HG02981 (cell line): ENCODE measurements around the gene CMAS.
A peak's percentile ranks its signal among the peaks of the same experiment; 100 is the strongest.
"Not testable (repeated sequence)": the region's sequence is repeated elsewhere in the genome, so short reads cannot be mapped to it uniquely, and the experiment has no call there.

Experiments used
- ATAC-seq: cut with Tn5 transposase; IDR thresholded peaks from one replicate; pipeline ENCODE4 v1.9.1; 2021; ENCODE audit warnings: mild to moderate bottlenecking, moderate library complexity; ENCODE audit not compliant: unreplicated experiment

The CMAS gene

GRCh38 chr12:22046968-22047390 lies 961 bp downstream of the CMAS start:
- ATAC-seq, result no peak

GRCh38 chr12:22047494-22047893 lies 1.5 kb downstream of the CMAS start:
- no peak for ATAC-seq

- ATAC-seq, result no peak
Observed at GRCh38 chr12:22048351-22049041, 2.5 kb downstream of the CMAS start.

DNA sequence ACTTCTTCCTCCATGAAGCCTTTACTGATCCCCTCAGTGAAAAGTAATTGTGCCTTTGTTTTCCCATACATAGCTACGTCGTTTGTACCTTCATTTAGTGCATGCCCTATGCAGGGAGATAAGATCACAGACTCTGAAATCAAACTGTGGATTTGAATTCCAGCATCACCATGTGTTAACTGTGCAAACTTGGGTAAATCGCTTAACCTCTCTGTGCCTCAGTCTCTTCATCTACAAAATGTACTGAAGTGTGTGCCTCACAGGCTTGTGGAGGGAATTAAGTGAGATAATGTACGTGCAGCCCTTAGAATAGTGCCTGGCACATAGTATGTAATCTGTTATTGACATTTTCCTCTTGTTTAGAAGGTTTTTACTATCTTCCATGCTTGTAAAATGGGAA lies 4.1 kb downstream of the CMAS start:
- no peak for ATAC-seq

DNA sequence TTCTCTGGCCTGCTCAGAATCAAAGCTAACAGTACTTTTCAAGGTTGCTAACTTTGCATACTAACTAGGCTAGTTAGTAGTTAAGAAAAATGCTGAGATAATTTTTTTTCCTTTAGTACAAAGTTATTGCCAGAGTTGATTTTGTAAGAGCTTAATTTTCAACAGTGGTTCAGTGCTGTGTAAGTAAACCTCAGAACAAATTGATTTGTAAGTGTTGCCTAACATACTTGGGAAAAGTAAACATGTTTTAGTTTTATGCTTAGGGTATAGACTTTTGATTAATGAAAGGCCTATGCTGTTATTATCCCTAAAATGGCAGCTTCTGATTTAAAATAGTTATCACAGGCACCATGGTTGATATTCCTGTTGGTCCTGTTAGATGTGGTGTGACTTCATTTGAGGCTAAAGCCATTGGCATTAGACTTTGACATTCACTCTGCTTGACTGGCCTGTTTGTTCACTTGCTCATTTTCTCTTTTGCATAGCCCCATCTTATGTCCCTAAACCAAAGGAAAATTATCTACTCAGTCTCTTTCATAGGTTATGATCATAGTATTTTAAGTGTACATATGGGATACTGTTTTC lies 5.2 kb downstream of the CMAS start:
- ATAC-seq, result no peak

DNA sequence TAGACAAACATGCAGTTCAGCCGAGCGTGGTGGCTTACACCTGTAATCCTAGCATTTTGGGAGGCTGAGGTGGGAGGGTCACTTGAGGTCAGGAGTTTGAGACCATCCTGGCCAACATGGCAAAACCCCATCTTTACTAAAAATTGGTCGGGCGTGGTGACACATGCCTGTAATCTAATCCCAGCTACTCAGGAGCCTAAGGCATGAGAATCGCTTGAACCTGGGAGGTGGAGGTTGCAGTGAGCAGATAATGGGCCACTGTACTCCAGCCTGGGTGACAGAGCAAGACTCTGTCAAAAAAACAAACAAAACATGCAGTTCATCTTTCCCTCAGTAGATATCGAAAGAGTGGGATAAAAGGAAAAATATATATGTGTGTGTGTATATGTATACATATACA lies 7.0 kb downstream of the CMAS start:
- ATAC-seq, result not testable (repeated sequence)

GRCh38 chr12:22054155-22054554 lies 8.1 kb downstream of the CMAS start:
- no peak for ATAC-seq

GRCh38 chr12:22056607-22057006 lies 10.6 kb downstream of the CMAS start:
- no peak for ATAC-seq

- ATAC-seq, result no peak
Observed at GRCh38 chr12:22059976-22060647, 14.1 kb downstream of the CMAS start.

GRCh38 chr12:22064968-22065367 lies 18.9 kb downstream of the CMAS start:
- ATAC-seq, result no peak

DNA sequence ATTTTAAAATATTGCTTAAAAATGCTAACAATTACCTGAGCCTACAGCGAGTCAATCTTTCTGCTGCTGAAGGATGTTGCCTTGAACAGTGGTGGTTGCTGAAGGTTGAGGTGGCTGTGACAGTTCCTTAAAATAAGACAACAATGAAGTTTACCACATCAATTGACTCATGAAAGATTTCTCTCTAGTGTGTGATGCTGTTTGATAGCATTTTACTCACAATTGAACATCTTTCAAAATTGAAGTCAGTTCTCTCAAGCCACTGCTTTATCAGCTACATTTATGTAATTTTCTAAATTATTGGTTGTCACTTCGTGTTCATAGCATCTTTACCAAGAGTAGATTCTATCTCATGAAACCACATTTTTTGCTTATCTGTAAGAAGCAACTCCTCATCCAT lies 20.3 kb downstream of the CMAS start:
- no peak for ATAC-seq

- no peak for ATAC-seq
Observed at GRCh38 chr12:22069851-22070250, 23.8 kb downstream of the CMAS start.

DNA sequence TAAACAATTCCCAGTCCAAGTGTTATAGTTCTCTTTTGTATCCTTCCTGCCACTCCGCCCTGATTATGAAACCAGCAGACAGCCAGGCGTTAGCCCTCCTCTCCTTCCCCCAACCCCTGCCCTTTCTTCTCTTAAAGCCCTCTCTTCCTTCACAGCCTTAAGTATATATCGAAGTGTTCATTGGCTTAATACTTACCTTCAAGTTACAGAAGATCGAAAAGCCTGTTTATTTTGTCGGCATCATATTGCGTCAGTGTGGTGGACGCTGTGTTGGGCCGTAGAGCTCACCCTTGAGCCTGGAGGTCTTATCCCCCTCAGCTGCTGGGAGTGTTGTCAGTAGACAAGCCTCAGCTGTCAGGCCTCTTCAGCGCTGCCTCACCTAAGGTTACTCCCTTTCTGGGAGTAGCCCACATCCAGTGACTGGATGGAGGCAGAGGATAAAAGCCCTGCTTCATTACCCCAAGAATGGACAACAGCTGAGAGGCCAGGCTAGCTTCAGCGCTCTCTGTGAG lies 36.2 kb downstream of the CMAS start:
- no peak for ATAC-seq

GRCh38 chr12:22083167-22083566 lies 37.1 kb downstream of the CMAS start:
- ATAC-seq, result no peak

- no peak for ATAC-seq
Observed at GRCh38 chr12:22084852-22085251, 38.8 kb downstream of the CMAS start.

DNA sequence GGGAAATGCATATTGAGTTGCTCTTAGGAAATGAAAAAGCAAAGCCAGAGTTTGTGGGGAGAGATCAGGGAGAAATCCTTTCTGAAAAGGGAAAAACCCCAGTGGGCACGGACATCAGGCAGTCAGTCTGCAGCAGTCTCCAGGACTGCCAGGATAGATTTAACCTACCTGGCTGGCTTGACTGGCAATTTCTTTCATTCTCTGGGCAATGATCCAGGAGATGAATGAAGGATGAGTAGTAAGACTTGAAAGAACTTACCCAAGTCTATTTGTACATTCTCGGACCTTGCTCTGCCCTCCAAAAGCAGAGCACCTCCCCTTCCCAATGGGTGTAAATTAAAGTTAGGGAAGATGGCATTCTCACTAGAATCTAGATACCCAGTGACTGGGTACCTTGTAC lies 42.9 kb downstream of the CMAS start:
- ATAC-seq, result no peak

DNA sequence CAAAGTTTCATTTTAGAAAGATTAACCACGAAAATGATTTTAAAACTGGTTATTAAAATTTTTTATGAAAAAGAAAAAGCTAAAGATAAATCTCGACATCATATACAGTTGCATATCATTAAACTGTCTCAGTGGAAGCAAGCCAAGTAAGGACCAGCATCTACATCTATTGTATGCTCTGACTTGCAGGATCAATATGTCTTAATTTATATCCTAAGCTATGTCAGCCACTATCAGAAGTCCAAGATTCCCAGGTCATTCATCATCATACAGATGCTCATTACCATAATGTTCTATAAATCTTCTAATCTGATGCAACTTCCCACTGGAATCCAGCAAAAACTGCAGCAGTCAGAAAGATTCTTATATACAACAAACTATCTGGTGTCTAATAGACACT lies 43.5 kb downstream of the CMAS start:
- no peak for ATAC-seq

DNA sequence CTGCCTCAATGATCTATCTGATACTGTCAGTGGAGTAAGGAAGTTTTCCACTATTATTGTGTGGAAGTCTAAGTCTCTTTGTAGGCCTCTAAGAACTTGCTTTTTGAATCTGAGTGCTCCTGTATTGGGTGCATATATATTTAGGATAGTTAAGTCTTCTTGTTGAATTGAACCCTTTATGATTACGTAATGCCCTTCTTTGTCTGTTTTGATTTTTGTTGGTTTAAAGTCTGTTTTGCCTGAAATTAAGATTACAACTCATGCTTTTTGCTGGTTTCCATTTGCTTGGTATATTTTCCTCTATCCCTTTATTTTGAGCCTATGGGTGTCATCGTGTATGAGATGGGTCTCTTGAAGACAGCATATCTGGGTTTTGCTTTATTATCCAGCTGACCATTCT lies 53.0 kb downstream of the CMAS start:
- not testable (repeated sequence) for ATAC-seq

DNA sequence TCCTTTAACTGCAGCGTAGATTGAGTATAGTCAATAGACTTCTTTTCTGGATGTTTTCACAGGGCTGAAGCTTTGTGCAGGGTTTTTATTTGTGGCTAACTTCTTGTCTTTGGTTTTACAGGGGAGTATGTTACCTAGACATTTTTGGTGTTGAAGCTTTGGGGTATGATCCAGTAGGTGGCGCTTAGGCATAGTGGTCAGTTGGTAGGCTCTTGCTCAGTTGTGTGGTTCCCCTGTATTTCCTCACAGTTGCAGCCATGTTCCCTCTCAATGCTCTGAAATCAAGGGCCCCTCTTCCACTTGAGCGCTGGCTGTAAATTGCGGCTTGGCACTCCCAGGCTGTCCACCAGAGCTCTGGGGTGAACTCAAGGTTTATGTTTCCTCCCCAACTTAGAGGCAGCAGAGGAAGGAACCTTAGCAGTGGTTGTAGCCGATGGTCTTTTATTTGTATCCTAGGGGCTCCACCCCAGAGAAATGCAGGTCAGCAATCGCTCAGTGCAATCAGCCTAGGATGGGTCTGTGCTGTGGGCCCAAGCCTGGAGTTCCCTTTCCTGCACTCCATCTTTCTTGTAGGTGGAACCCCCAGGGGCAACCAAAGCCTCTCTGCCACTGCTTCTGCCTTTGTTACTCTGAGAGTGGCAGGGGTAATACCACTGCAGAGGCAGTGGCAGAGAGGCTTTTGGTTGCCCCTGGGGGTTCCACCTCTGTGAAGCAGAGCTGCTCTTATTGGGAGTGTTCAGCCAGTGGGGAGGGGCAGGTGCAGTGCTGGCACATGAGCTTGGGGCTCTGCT lies 55.1 kb downstream of the CMAS start:
- peak; percentile 56 for ATAC-seq

DNA sequence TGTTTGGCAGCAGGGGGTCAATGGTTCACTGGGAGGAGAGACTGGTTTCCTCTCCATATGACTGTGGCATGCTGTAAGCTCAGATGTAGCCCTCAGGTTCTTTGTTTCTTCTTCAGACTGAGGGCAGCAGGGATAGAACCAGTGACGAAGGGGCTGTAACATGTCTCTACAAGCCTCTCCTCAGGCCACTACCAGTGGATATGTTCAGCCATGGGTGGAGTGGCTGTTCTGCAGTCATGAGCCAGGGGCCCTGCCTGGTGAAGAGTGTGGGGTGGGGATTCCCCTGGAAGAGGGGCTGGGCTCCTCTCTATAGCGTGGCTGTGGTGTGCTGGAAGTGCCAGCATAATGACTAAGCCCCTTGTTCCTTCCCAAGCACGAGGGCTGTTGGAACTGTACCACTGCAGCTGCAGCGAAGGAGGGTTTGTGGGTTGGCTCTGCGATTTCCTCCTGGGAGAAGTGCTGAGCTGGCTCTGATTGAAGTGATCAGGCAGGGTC lies 55.8 kb downstream of the CMAS start:
- ATAC-seq, result peak; percentile 38

- ATAC-seq, result no peak
Observed at GRCh38 chr12:22103418-22103817, 57.4 kb downstream of the CMAS start.
